ENCODE data around the gene RSU1. TPM values are rescaled to one million over a fixed set of nuclear protein-coding genes. Genes with fewer than 3 reads are reported as not detected.

Gene RSU1
- total RNA-seq, 4 donors from 2014 or later: 41.4 to 58.7 (median 57.4) TPM

DNA sequence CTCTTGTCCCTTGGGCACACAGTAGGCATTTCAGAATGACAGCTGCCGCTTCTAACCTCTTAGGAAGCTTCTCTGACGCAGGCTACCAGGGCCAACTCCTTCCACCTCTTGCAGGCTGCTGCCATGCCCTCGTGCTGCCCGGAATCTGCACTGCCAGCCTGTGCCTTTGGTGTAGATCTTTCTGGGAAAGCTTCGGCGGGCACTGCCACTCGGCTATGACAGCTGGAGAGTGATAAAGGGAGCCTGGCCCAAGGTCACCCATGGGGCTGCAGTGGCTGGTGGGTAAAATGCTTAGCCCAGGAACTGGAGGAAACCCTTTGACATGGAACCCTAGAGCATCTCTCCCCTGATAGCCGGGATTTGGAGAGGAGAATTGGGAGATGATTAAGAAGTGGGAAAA, 217.6 kb downstream of the RSU1 start:
- no peak for DNase-seq (ENCODE audit: low spot score in 2 of 2)
- H3K4me3 ChIP-seq: no peak overlapping the region
- TF ChIP-seq EP300 (IDR thresholded peaks at IDR 0.05) (no peak), POLR2A (IDR thresholded peaks at IDR 0.05) (no peak), POLR2AphosphoS5 (IDR thresholded peaks at IDR 0.05) (no peak)
- TF ChIP-seq, protein P1, sequence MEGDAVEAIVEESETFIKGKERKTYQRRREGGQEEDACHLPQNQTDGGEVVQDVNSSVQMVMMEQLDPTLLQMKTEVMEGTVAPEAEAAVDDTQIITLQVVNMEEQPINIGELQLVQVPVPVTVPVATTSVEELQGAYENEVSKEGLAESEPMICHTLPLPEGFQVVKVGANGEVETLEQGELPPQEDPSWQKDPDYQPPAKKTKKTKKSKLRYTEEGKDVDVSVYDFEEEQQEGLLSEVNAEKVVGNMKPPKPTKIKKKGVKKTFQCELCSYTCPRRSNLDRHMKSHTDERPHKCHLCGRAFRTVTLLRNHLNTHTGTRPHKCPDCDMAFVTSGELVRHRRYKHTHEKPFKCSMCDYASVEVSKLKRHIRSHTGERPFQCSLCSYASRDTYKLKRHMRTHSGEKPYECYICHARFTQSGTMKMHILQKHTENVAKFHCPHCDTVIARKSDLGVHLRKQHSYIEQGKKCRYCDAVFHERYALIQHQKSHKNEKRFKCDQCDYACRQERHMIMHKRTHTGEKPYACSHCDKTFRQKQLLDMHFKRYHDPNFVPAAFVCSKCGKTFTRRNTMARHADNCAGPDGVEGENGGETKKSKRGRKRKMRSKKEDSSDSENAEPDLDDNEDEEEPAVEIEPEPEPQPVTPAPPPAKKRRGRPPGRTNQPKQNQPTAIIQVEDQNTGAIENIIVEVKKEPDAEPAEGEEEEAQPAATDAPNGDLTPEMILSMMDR (IDR thresholded peaks at IDR 0.05): no peak
- peaks cover 14% of the 10 kb centered on the region for H3K36me3 ChIP-seq
- H3K9me3 ChIP-seq: no peaks in the 10 kb centered on the region
- 99% methylated on average over 5 of the region's 8 CpGs for whole genome bisulfite sequencing
- no peaks in the 10 kb centered on the region for H3K27me3 ChIP-seq
- H3K27ac ChIP-seq: no peak overlapping the region
- no peaks in the 10 kb centered on the region for H3K4me1 ChIP-seq

GRCh38 chr10:16597656-16598055, 219.6 kb downstream of the RSU1 start:
- H3K36me3 ChIP-seq: peaks cover 22% of the 10 kb centered on the region
- no peak for TF ChIP-seq EP300 (IDR thresholded peaks at IDR 0.05)
- no peak for TF ChIP-seq POLR2AphosphoS5 (IDR thresholded peaks at IDR 0.05)
- no peak for TF ChIP-seq POLR2A (IDR thresholded peaks at IDR 0.05)
- TF ChIP-seq, protein P1 (IDR thresholded peaks at IDR 0.05): no peak
- H3K4me1 ChIP-seq: peaks cover 3% of the 10 kb centered on the region
- DNase-seq (ENCODE audit: low spot score in 2 of 2): no peak
- no peaks in the 10 kb centered on the region for H3K9me3 ChIP-seq
- H3K4me3 ChIP-seq: no peak overlapping the region
- no peaks in the 10 kb centered on the region for H3K27me3 ChIP-seq
- 90% methylated on average over 10 of the region's 11 CpGs for WGBS
- no peak overlapping the region for H3K27ac ChIP-seq

DNA sequence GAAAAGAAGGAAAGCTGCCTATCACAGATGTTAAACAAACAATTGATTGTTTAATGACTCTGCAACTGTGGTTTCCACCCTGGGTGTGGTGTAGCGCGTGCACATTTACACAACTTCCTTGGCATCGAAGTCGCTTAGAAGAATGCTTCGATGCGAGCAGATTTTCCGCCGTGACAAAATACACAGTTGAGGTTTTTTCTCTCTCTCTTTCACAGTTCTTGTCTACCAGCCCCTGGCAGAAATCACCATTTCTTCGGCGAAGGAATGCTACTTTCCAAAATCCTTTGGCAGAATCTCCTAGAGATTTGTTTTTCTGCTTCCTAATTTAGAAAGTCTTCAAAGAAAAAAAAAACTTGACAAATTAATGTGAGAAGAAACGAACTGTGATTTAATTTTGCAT, 224.8 kb downstream of the RSU1 start:
- H3K4me3 ChIP-seq: no peak overlapping the region
- H3K4me1 ChIP-seq: peaks cover 3% of the 10 kb centered on the region
- TF ChIP-seq POLR2A (IDR thresholded peaks at IDR 0.05): no peak
- H3K27ac ChIP-seq: peak overlapping the region; percentile 35
- no peaks in the 10 kb centered on the region for H3K27me3 ChIP-seq
- no peaks in the 10 kb centered on the region for H3K9me3 ChIP-seq
- WGBS: 69% methylated on average over 11 of the region's 11 CpGs
- DNase-seq (ENCODE audit: low spot score in 2 of 2): no peak
- H3K36me3 ChIP-seq: peaks cover 21% of the 10 kb centered on the region

DNA sequence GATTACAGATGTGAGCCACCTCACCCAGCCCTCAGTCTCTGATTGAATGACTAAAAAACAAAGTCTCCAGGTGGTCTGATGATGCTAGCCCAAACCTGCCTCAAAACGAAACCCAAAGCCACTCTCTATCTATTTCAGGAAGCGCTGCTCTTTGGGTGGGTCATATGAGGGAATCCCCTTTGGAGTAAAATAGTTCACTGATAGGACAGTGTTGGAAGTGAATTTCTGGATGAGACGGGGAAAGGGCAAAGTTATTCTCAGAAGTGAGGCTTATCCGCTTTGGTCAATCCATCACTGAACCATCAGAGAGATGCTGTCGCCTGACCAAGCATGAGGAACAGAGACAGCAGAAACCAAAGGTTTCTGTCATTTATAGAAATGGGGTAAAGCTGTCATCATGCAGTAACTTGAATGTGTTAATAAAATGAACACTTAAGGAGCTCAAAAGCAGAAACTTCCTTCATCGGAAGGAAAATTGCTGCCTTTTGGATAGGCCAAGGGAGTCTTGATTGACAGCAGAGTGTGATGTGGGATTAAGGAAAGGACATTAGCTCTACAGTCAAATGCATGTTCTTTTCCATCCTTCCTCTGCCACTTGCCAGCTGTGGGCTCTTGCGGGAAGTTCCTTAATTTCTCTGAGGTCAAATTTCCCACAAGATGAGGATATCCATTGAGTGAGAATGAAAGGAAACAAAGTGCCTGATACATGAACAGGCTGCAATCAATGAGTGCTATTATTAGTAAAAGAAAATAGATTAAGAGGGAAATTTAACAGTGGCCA, 230.7 kb downstream of the RSU1 start:
- 89% methylated on average over 7 of the region's 7 CpGs for WGBS
- no peaks in the 10 kb centered on the region for H3K27me3 ChIP-seq
- no peaks in the 10 kb centered on the region for H3K9me3 ChIP-seq
- H3K4me3 ChIP-seq: no peak overlapping the region
- no peak overlapping the region for H3K27ac ChIP-seq
- no peak for TF ChIP-seq POLR2AphosphoS5 (IDR thresholded peaks at IDR 0.05)
- TF ChIP-seq, protein P1 (IDR thresholded peaks at IDR 0.05): no peak
- TF ChIP-seq EP300 (IDR thresholded peaks at IDR 0.05): no peak
- no peaks in the 10 kb centered on the region for H3K36me3 ChIP-seq
- no peak for DNase-seq (ENCODE audit: low spot score in 2 of 2)
- no peaks in the 10 kb centered on the region for H3K4me1 ChIP-seq

DNA sequence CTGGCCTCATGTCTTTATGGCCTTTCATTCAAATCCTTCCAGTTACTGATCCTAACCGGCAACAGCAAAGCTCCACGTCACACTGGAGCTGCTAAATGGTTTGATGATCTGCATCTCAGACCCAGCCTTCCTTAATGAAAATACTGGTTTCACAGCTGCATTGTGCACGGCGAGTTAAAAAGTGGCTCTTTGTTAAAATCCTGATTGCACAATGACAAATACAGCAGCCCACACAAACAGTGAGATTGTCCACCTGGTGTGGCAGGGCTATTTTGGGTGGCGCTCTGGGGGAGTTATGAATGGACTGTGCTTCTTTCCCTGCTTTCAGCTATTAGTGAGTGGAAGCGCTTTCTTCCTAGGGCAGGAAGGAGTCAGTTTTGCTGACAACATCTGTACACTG, 232.1 kb downstream of the RSU1 start:
- TF ChIP-seq EP300 (IDR thresholded peaks at IDR 0.05) (no peak), POLR2AphosphoS5 (IDR thresholded peaks at IDR 0.05) (no peak), POLR2A (IDR thresholded peaks at IDR 0.05) (no peak)
- TF ChIP-seq, protein P1 (IDR thresholded peaks at IDR 0.05): no peak
- 87% methylated on average over 6 of the region's 6 CpGs for WGBS
- no peaks in the 10 kb centered on the region for H3K27me3 ChIP-seq

More for the DNA sequence above, 232.1 kb downstream of the RSU1 start:
- no peak overlapping the region for H3K4me3 ChIP-seq
- H3K9me3 ChIP-seq: no peaks in the 10 kb centered on the region
- no peaks in the 10 kb centered on the region for H3K36me3 ChIP-seq
- H3K4me1 ChIP-seq: no peaks in the 10 kb centered on the region
- no peak for DNase-seq (ENCODE audit: low spot score in 2 of 2)
- H3K27ac ChIP-seq: no peak overlapping the region

All from suprapubic skin (tissue), 4 donors.